Femur (tissue), 1 donor: Measurements from ENCODE around the gene HOXC4.
A peak's percentile ranks its signal among the peaks of the same experiment; 100 is the strongest.

ENCODE experiments used
- DNase-seq: peaks from one replicate; pipeline ENCODE4 v3.0.0-alpha.2; 2017

HOXC4 gene

DNA sequence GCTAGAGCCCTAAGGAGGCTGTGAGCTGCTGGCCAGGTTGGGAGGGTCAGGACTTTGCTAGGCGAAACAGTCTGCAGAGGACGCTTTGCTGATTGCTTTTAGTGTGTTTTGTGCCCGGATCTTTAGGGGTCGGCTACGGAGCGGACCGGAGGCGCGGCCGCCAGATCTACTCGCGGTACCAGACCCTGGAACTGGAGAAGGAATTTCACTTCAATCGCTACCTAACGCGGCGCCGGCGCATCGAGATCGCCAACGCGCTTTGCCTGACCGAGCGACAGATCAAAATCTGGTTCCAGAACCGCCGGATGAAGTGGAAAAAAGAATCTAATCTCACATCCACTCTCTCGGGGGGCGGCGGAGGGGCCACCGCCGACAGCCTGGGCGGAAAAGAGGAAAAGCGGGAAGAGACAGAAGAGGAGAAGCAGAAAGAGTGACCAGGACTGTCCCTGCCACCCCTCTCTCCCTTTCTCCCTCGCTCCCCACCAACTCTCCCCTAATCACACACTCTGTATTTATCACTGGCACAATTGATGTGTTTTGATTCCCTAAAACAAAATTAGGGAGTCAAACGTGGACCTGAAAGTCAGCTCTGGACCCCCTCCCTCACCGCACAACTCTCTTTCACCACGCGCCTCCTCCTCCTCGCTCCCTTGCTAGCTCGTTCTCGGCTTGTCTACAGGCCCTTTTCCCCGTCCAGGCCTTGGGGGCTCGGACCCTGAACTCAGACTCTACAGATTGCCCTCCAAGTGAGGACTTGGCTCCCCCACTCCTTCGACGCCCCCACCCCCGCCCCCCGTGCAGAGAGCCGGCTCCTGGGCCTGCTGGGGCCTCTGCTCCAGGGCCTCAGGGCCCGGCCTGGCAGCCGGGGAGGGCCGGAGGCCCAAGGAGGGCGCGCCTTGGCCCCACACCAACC, 23.9 kb upstream of the HOXC4 start:
- DNase-seq = peak; percentile 25

DNA sequence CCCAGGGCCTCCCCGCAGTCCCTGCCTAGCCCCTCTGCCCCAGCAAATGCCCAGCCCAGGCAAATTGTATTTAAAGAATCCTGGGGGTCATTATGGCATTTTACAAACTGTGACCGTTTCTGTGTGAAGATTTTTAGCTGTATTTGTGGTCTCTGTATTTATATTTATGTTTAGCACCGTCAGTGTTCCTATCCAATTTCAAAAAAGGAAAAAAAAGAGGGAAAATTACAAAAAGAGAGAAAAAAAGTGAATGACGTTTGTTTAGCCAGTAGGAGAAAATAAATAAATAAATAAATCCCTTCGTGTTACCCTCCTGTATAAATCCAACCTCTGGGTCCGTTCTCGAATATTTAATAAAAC, 23.2 kb upstream of the HOXC4 start:
- no peak for DNase-seq

DNA sequence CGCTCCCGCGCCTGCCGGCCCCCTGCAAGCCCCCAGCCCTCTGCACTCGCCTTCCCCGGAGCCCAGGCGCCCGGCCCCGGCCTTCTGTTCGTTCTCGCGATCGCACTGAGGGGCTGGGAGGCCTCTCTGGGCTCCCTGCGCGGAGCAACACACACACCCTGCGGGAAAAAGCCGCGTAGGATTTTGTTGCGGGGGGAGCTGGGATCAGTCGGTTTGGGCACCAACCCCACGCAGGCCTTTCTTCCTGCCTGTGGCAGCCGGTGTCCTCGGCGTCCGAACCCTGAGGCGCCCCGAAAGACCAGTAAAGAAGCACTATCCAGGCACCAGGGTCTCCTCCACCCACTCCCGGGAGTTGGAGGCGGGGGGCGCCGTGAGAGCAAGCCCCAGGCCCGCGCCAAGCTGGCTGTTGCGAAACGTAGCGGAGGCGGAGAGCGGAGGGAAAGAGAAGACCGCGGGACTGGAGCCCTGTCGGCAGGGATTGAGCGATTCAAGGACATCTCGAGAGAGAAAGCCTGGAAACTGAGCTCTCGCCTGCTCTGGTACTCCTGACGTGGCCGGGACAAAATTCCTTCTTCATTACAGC, 22.7 kb upstream of the HOXC4 start:
- DNase-seq = peak; percentile 65

GRCh38 chr12:54031480-54031879, 22.2 kb upstream of the HOXC4 start:
- no peak for DNase-seq

- peak; percentile 19 for DNase-seq
Measured at GRCh38 chr12:54032086-54032619, 21.5 kb upstream of the HOXC4 start.

DNA sequence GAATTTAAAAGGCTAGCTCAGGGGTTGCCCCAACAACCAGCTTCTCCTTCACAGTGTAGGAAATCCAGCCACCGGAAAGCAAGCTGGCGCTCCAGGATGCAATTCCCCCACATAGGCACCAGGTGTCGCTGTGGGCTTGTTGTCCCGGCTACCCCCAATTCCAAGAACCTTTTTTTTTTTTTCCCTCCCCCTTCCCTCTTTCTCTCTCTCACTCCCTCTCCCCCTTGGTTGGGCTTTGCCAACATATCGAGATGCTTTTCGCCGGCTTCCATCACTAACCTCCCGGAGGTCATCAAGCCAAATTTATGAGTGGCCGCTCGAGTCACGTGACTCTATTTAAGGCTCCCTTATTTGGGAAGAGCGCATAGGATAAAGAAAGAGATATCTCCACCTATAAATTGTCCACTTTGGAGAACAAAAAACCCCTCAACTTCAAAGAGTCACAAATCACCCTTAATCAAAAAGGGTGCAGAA, 21.0 kb upstream of the HOXC4 start, which contains the start of gene HOXC5:
Gene HOXC5, plus strand, starts transcription at position 424 of the 474 bp plus-strand sequence. CDS start 73 bp downstream, outside the sequence.
- DNase-seq = peak; percentile 90

- peak; percentile 70 for DNase-seq
Measured at GRCh38 chr12:54033106-54033979, 20.3 kb upstream of the HOXC4 start.

DNA sequence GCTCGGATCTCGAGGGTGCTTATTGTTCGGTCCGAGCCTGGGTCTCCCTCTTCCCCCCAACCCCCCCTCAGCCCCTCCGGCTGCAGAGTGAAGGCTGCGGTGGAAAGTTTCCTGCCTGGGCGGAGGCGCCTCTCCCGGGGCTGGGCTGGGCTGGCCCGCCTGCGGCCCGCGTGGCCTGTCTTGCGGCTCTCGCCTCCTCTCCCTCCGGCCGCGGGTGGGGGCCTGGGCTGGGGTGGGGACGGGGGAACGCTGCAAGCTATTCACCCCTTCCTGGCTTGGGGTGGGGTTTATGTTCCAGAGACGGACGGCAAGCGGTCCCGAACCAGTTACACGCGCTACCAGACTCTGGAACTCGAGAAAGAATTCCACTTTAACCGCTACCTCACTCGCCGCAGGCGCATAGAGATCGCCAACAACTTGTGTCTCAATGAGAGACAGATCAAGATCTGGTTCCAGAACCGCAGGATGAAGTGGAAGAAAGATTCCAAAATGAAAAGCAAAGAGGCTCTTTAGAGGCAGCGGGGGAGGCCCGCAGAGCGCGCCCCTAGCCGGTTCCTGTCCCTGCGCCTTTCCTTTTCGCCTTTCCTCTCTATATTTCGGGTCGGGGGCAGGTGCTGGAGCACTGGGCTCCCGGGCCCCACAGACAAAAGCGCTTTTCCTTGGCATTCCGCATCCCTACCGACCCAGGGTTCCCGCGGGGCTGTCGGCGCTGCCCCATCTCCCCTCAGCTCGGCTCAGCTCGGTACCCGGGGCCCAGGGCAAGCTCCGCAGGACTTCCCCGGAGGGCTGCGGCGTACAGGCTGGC, 19.5 kb upstream of the HOXC4 start:
- peak; percentile 76 for DNase-seq

GRCh38 chr12:54034785-54035310, 18.8 kb upstream of the HOXC4 start:
- DNase-seq = peak; percentile 21

- peak; percentile 16 for DNase-seq
Measured at GRCh38 chr12:54035568-54036264, 17.9 kb upstream of the HOXC4 start.

- DNase-seq = peak; percentile 45
Measured at GRCh38 chr12:54036620-54037359, 16.8 kb upstream of the HOXC4 start.

DNA sequence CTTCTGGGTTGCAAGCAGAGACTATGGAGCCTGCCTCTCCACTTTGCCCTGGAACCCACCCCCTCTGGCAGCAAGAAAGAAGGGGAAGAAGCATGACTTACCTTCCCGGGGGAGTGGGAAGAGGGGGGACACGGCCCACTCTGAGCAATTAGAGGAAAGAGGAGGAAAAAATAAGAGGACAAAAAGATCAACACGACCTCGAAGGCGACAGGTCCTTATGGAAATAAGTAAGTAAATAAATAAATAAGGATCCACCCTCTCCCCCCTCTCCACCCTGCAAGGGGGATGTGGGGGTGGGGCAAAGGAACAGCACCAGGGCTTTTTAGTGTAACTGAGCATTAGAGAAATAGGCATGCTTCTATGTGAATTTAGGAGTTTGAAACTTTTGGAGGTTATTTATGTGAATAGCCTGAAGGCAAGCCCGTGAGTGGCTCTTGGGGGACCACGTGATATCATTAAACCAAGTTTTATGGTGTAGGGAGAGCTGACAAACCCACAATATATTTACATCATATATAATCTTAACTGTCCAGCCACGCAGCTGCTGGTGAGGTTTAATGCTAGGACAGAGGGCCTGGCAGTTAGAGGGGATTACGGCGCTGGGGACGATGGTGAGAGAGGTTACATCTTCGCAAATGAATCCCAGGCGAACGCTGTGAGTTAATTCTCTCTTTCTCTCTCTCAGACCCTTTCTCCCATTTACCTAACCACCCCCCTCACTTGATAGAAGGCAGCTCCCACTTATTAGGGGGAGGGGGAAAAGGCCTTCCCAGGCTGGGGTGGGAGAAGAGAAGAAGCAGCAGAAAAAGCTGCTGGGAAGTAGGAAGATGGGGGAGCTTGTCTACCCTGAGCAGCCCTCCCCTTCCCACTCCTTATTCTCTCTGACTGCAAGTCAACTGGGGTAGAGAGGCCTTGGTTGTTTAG, 16.0 kb upstream of the HOXC4 start:
- DNase-seq = peak; percentile 67

DNA sequence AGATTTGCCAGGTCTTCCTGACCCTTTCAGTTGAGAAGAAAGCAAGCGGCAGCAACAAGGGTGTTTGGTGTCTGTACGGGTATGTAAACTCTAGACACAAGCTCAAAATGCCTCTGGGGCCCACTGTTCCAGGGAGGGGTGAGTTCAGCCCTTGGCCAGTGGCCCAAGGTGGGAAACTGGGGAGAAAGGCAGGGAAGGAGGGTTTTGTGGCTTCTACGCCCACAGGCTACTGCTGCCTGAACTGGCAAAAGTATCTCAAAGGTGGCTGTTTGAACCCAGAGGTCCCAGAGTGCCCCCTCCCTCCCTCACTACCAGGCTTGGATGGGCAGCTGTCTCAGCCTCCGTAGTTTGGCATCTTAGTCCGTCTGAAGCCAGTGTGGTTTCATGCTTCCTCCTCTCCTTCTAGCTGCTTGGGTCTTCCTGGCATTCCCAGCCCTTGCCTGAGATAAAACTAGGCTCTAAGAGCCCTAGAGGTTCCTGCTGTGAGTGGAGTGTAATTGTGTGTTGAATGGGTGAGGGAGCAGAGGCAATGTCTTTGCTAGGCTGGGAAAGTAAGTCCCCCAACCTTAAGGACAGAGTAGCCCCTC, 15.3 kb upstream of the HOXC4 start:
- peak; percentile 59 for DNase-seq

GRCh38 chr12:54038871-54039414, 14.7 kb upstream of the HOXC4 start:
- DNase-seq = peak; percentile 86

DNA sequence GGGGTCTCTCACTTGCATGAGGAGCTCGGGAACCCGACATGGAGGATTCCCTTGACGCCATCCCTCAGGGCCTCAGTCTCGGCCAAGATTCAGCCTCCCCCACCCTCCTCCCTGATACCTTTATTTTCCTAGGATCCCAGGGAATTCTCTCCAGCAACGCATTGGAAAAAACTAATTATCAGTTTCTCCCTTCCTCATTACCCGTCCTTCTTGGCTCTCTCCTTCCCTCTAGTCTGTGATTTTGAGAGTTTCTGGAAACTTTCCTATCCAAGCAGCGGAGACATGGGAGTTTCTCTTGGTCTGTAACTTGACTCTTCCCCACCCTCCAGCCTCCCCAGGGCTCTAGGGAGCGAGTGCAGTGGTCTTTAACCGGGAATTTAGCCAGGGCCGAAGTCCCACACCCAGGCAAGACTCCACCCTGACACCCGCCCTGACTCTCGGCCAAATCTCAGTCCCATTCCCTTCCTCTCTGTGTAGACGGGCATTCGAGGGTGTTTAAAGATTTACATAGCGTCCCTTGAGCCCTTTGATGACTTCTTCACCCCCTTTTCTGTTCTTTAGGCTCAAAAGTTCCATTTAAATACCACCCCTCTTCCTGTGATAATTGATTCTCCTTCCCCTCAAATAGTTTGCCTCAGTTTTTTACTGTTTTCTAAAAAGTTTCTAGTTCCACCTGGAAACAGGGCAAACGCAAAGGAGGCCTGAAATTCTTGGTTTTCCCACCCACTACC, 14.1 kb upstream of the HOXC4 start:
- DNase-seq = peak; percentile 91

DNA sequence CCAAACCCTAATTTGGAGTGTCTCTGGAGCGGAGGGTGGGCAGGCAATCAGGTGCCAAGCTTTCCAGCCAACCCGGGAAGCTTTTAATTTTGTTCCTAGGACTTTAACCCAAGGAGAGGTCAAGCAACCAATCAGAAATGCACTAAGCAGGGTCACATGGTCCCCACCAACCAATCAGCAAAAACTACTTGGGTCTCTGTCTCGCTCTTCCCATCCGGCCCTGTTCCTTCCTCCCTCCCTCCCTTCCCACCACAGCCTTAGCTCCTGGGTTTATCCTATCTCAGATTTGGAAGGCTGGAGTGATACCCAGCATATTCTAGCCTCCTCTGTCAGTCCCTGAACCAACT, 13.5 kb upstream of the HOXC4 start:
- DNase-seq = peak; percentile 66

GRCh38 chr12:54040648-54041047, 13.0 kb upstream of the HOXC4 start:
- DNase-seq = no peak
